Activated CD4-positive, alpha-beta T cell treated with anti-CD3 and anti-CD28 coated beads for 36 hours (primary cell): Measurements from ENCODE around the gene CAMTA2. TPM values are rescaled to one million over a fixed set of nuclear protein-coding genes. Genes with fewer than 3 reads are reported as not detected.

Experiments
- ATAC-seq: fragments of 200-7000 bp; cut with Tn5 transposase; one replicate; pipeline ENCODE4 v1.10.0; 2021; ENCODE audit warnings: mild to moderate bottlenecking, moderate library complexity
- CTCF ChIA-PET: fragments of 350-600 bp; sonication (Branson Sonifier 250); formaldehyde crosslinking; loops from one replicate; lab custom pipeline; 2021; ENCODE audit warnings: antibody characterized with exemption; lab: Charles Lee
- POLR2A ChIA-PET: fragments of 350-600 bp; sonication (Branson Sonifier 250); formaldehyde crosslinking; loops from one replicate; lab custom pipeline; 2021; ENCODE audit warnings: antibody characterized with exemption, inconsistent platforms; lab: Charles Lee
- DNase-seq: peaks from one replicate; pipeline ENCODE4 v3.0.0-alpha.2; 2020
- H3K27ac Mint-ChIP-seq: one replicate; pipeline ENCODE4 v1.8.0; 2021; ENCODE audit warnings: mixed read lengths
- H3K27me3 Mint-ChIP-seq: one replicate; pipeline ENCODE4 v1.8.0; 2021; ENCODE audit warnings: mixed read lengths
- H3K36me3 Mint-ChIP-seq: one replicate; pipeline ENCODE4 v1.8.0; 2021; ENCODE audit warnings: low read depth, mixed read lengths
- H3K4me1 Mint-ChIP-seq: one replicate; pipeline ENCODE4 v1.8.0; 2021; ENCODE audit warnings: mixed read lengths
- H3K4me3 Mint-ChIP-seq: one replicate; pipeline ENCODE4 v1.8.0; 2021; ENCODE audit warnings: mild to moderate bottlenecking, moderate library complexity, mixed read lengths
- H3K9me3 Mint-ChIP-seq: one replicate; pipeline ENCODE4 v1.8.0; 2021; ENCODE audit warnings: low read depth, mixed read lengths
- intact Hi-C, 2 experiments: fragments of 100-400 bp; cut with DNase I in 1 of 2; cut with micrococcal nuclease in 1 of 2; formaldehyde crosslinking; loops; one replicate each; pipeline versions ENCODE4 v1.14.2 to v1.15.1; 2022 to 2024; cut with DNase I, micrococcal nuclease
- total RNA-seq, 2 experiments: library from RNA; stranded (reverse); gene quantifications; one replicate each; pipeline ENCODE4 v1.2.3, GENCODE V29; 2021

The CAMTA2 gene
- total RNA-seq, 2 experiments from 2014 or later: 98.2 to 124 TPM

DNA sequence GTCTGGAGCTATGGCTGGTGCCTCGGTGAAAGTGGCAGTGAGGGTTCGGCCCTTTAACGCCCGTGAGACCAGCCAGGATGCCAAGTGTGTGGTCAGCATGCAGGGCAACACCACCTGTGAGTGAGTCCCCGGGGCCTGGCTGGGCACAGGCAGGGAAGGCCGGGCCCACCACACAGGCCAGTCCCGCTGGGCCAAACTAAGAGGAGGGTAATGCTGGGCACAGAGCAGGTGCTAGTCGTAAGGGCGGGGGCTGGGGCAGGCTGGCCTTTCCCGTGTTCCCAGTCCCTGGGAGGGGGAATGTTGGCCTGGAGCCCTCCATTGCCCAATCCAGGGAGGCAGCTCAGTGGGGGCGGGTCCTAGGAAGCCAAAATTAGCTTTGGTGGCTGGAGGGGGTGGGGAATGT, 12.8 kb upstream of the CAMTA2 start:
- no peaks in the 10 kb centered on the region for H3K27me3 Mint-ChIP-seq
- H3K27ac Mint-ChIP-seq: no peak overlapping the region
- H3K4me1 Mint-ChIP-seq: peaks cover 18% of the 10 kb centered on the region
- intact Hi-C loops: no loop called here
- peak overlapping the region; percentile 80 for H3K4me3 Mint-ChIP-seq
- DNase-seq (no peak), ATAC-seq (no peak)
- CTCF ChIA-PET: interaction anchor here (0.9 to 1.4 kb wide), 3 partner anchors 12 to 20 kb away, joined by 3 to 6 read pairs (median 5); no protein-coding TSS in a partner anchor
- H3K9me3 Mint-ChIP-seq: no peaks in the 10 kb centered on the region
- POLR2A ChIA-PET: no interaction called here
- peaks cover 32% of the 10 kb centered on the region for H3K36me3 Mint-ChIP-seq

DNA sequence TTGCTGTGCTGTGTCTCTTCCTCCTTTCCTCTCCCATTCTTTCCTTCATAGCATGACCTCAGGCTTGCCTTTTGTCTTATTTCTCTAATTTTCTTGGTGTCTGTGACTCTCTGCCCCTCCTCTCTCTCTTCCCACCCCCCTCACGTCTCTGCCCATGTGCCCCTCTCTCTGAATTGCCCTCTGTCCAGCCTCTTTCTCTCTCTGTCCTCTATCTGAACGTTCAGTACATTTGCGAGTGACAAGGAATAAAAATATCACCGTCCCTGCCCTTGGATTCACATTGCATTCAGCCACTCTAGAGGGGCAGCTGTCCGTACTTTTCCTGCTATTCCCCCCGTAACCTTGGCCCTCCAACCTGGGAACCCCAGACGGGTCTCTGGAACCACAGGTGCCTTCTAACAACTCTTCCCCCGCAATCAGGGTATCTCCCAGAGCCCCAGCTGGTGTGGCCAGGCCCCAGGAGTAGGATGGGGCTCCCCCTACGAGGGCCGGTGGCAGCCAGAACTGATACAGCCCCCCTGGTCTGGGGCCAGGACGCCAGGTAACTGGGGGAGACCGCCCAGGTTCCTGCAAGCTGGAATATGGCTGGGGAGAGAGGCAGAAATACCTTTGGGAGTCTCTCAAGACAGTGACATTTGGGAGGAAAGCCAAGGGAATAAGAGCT, 12.1 kb upstream of the CAMTA2 start:
- H3K4me1 Mint-ChIP-seq: peaks cover 20% of the 10 kb centered on the region
- POLR2A ChIA-PET: no interaction called here
- H3K36me3 Mint-ChIP-seq: peaks cover 32% of the 10 kb centered on the region
- no peak for ATAC-seq
- peak overlapping the region; percentile 80 for H3K4me3 Mint-ChIP-seq
- intact Hi-C loops: loop anchor here (5.0 kb wide), 2 partner anchors 57 to 283 kb away; partner anchors contain the start of genes RABEP1 (in 1 of the 2), RNF167 (in 1 of the 2) and SLC25A11 (in 1 of the 2)
- CTCF ChIA-PET: interaction anchor here (0.9 to 1.4 kb wide), 3 partner anchors 11 to 19 kb away, joined by 3 to 6 read pairs (median 5); no protein-coding TSS in a partner anchor
- H3K27ac Mint-ChIP-seq: peak overlapping the region; percentile 38
- H3K27me3 Mint-ChIP-seq: no peaks in the 10 kb centered on the region
- H3K9me3 Mint-ChIP-seq: no peaks in the 10 kb centered on the region
- no peak for DNase-seq

GRCh38 chr17:4998732-4999429, 11.4 kb upstream of the CAMTA2 start:
- peaks cover 27% of the 10 kb centered on the region for H3K36me3 Mint-ChIP-seq
- peak overlapping the region; percentile 80 for H3K4me3 Mint-ChIP-seq
- H3K4me1 Mint-ChIP-seq: peaks cover 20% of the 10 kb centered on the region
- ChIA-PET CTCF (interaction anchor here (1.0 to 1.6 kb wide), 3 partner anchors 18 to 30 kb away, joined by 3 to 4 read pairs (median 3); no protein-coding TSS in a partner anchor), POLR2A (interaction anchor here (1.0 to 1.5 kb wide), 2 partner anchors 51 to 75 kb away, joined by 3 read pairs; partner anchors contain the start of gene PFN1)
- ATAC-seq (no peak), DNase-seq (peak; percentile 32)
- H3K9me3 Mint-ChIP-seq: no peaks in the 10 kb centered on the region
- intact Hi-C loops: loop anchor here (5.0 kb wide), 2 partner anchors 57 to 283 kb away; partner anchors contain the start of genes RABEP1 (in 1 of the 2), RNF167 (in 1 of the 2) and SLC25A11 (in 1 of the 2)
- peak overlapping the region; percentile 38 for H3K27ac Mint-ChIP-seq
- no peaks in the 10 kb centered on the region for H3K27me3 Mint-ChIP-seq

GRCh38 chr17:4998027-4998731, 10.7 kb upstream of the CAMTA2 start:
- H3K36me3 Mint-ChIP-seq: peaks cover 20% of the 10 kb centered on the region
- intact Hi-C loops: loop anchor here (5.0 kb wide), 2 partner anchors 56 to 284 kb away; partner anchors contain the start of genes RABEP1 (in 1 of the 2), RNF167 (in 1 of the 2) and SLC25A11 (in 1 of the 2)
- POLR2A ChIA-PET: interaction anchor here (1.0 to 1.7 kb wide), 3 partner anchors 50 to 76 kb away, joined by 3 to 9 read pairs (median 3); partner anchors contain the start of genes PFN1, RNF167 and SLC25A11
- H3K4me3 Mint-ChIP-seq: peak overlapping the region; percentile 80
- peaks cover 20% of the 10 kb centered on the region for H3K4me1 Mint-ChIP-seq
- peak; percentile 31 for DNase-seq
- H3K27ac Mint-ChIP-seq: peak overlapping the region; percentile 55
- no peak for ATAC-seq
- CTCF ChIA-PET: interaction anchor here (1.0 to 1.7 kb wide), 5 partner anchors 9 to 58 kb away, joined by 3 to 6 read pairs (median 3); partner anchors contain the start of genes RNF167, SLC25A11 and SPAG7
- H3K9me3 Mint-ChIP-seq: no peaks in the 10 kb centered on the region
- H3K27me3 Mint-ChIP-seq: no peaks in the 10 kb centered on the region

DNA sequence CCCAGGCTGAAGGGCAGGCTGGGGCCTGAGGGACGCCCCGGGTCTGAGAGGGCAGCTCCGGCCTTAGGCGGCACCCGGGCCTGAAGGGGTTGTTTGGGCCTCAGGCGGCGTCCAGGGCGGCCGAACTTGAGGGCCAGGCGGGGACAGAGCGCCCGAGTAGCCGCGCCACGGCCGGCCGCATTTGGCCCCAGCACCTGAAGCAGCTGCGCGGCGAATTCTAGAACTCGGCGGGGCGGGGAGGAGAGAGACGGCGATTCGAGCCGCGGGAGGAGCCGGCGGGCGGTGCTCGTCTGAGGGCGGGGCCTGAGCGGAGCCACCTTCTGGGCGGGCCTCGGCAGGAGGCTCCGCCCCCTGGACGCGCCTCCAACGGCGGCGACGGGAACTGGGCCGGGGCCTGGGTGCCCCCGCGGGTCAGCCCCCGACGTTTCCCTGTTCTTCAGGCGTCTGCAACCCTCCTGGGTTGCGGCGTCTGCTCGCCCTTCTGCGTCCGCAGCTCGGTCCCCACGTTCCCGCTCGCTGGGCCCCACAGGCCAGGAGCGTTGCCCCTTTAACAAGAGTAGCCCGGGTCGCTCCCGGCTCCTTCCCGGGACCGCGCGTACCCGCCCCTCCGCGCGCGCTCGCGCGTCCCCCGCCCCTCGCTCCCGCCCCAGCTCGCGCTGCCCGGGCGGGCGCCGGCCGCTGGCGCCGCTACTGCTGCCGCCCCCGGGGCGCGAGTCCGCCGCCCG, 10.0 kb upstream of the CAMTA2 start, which contains the start of the genes INCA1 and KIF1C:
Gene INCA1 (minus strand): TSS at position 221 of the 725 bp plus-strand sequence. CDS start 3,085 bp downstream, outside the sequence.
Gene KIF1C (plus strand): TSS at position 649 of the 725 bp plus-strand sequence. CDS start 2,297 bp downstream, outside the sequence.
- peak within 1 kb of the TSS; percentile 80 for H3K4me3 Mint-ChIP-seq
- peak within 1 kb of the TSS; percentile 55 for H3K27ac Mint-ChIP-seq
- intact Hi-C loops: loop anchor here (1.0 to 5.0 kb wide), 17 partner anchors 9 to 1104 kb away; partner anchors contain the start of genes RNF167 (in 2 of the 2), SLC25A11 (in 2 of the 2), C17orf107 (in 1 of the 2) and CAMKK1 (in 1 of the 2)
- DNase-seq (peak; percentile 96), ATAC-seq (peak; percentile 95)
- H3K4me1 Mint-ChIP-seq: peaks cover 20% of the 10 kb centered on the region
- no peaks in the 10 kb centered on the region for H3K9me3 Mint-ChIP-seq
- peaks cover 15% of the 10 kb centered on the region for H3K36me3 Mint-ChIP-seq
- no peaks in the 10 kb centered on the region for H3K27me3 Mint-ChIP-seq
- POLR2A ChIA-PET: interaction anchor here (0.6 to 1.7 kb wide), 6 partner anchors 11 to 288 kb away, joined by 3 to 9 read pairs (median 3); partner anchors contain the start of genes PFN1, RNF167 and SLC25A11
- CTCF ChIA-PET: interaction anchor here (0.6 to 1.8 kb wide), 8 partner anchors 9 to 314 kb away, joined by 3 to 6 read pairs (median 3); partner anchors contain the start of genes CAMTA2, RNF167, SLC25A11 and SPAG7

GRCh38 chr17:4994081-4994595, 6.7 kb upstream of the CAMTA2 start:
- ChIA-PET CTCF (no interaction called here), POLR2A (no interaction called here)
- Mint-ChIP-seq H3K4me3 (no peak overlapping the region), H3K36me3 (peaks cover 4% of the 10 kb centered on the region), H3K27me3 (no peaks in the 10 kb centered on the region), H3K4me1 (peaks cover 22% of the 10 kb centered on the region), H3K9me3 (no peaks in the 10 kb centered on the region), H3K27ac (no peak overlapping the region)
- intact Hi-C loops: no loop called here
- ATAC-seq (no peak), DNase-seq (no peak)

- H3K4me1 Mint-ChIP-seq: peaks cover 33% of the 10 kb centered on the region
- peak; percentile 43 for DNase-seq
These were observed 492 bp upstream of the CAMTA2 start for GRCh38 chr17:4987767-4988567.

DNA sequence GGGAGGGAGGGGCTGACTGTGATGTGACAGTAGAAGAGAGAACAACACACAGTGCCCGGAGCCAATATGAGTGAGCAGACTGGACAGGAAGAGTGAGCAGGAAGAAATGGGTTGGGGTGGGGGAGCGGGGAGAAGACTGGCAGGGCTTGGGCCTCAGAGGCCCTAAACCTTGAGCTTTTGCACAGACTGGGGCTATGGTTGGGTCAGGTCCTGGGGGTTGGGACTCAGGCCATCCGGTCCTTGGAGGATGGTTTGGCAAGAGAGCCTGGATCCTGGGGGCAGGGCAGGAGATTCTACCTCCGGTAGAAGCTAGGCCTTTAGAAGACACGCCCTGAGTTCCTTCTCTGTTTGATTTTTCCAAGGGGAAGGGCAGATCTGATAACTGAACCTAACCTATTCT, 1.1 kb downstream of the CAMTA2 start:
- ATAC-seq: no peak
- H3K27ac Mint-ChIP-seq: peak overlapping the region; percentile 77
- no peaks in the 10 kb centered on the region for H3K9me3 Mint-ChIP-seq
- peaks cover 31% of the 10 kb centered on the region for H3K4me1 Mint-ChIP-seq
- H3K4me3 Mint-ChIP-seq: peak overlapping the region; percentile 93
- H3K27me3 Mint-ChIP-seq: no peaks in the 10 kb centered on the region
- intact Hi-C loops: no loop called here
- H3K36me3 Mint-ChIP-seq: peaks cover 18% of the 10 kb centered on the region
- CTCF ChIA-PET: interaction anchor here (0.6 to 1.5 kb wide), 8 partner anchors 14 to 1883 kb away, joined by 3 to 5 read pairs (median 3); no protein-coding TSS in a partner anchor
- POLR2A ChIA-PET: interaction anchor here (0.6 to 1.8 kb wide), 2 partner anchors 8 to 11 kb away, joined by 3 to 4 read pairs; partner anchors contain the start of genes INCA1 and KIF1C
- DNase-seq: no peak

More at GRCh38 chr17:4987767-4988567, 492 bp upstream of the CAMTA2 start:
- Mint-ChIP-seq H3K4me3 (peak overlapping the region; percentile 93), H3K36me3 (peaks cover 17% of the 10 kb centered on the region), H3K9me3 (no peaks in the 10 kb centered on the region), H3K27ac (peak overlapping the region; percentile 91), H3K27me3 (no peaks in the 10 kb centered on the region)
- CTCF ChIA-PET: interaction anchor here (0.6 to 1.8 kb wide), 13 partner anchors 9 to 192 kb away, joined by 3 to 6 read pairs (median 3); partner anchors contain the start of genes CHRNE, INCA1, KIF1C and RNF167
- ATAC-seq: peak; percentile 18
- intact Hi-C loops: loop anchor here (1.0 kb wide), 6 partner anchors 9 to 79 kb away; partner anchors contain the start of genes INCA1 (in 2 of the 2), KIF1C (in 2 of the 2), RNF167 (in 1 of the 2) and SLC25A11 (in 1 of the 2)
- POLR2A ChIA-PET: no interaction called here

DNA sequence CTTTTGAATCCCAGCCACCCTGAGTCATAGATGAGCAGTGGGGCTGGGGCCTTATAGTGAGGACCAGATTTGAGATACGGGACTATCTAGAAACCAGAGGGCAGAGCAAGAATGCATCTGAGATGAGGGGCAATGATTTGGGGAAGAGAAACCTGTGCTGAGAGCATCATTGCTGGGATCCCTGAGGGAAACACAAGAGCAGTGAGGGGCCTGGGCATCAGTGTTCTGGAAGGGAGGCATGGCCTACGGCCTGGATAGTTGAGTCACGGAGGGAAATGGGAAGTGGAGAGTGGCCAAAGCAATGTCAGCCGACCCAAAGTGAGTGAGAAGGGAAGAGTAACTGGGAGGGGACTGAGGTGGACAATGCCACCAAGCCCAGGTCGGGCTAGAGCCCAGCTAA, 5.2 kb downstream of the CAMTA2 start:
- POLR2A ChIA-PET: no interaction called here
- H3K4me1 Mint-ChIP-seq: peaks cover 32% of the 10 kb centered on the region

More for the DNA sequence above, 5.2 kb downstream of the CAMTA2 start:
- H3K27me3 Mint-ChIP-seq: no peaks in the 10 kb centered on the region
- no peak overlapping the region for H3K4me3 Mint-ChIP-seq
- ATAC-seq: no peak
- H3K36me3 Mint-ChIP-seq: peaks cover 38% of the 10 kb centered on the region
- intact Hi-C loops: no loop called here
- CTCF ChIA-PET: no interaction called here
- no peaks in the 10 kb centered on the region for H3K9me3 Mint-ChIP-seq
- DNase-seq: no peak
- H3K27ac Mint-ChIP-seq: peak overlapping the region; percentile 4
